ENCODE results near the gene RFC3.

DNA sequence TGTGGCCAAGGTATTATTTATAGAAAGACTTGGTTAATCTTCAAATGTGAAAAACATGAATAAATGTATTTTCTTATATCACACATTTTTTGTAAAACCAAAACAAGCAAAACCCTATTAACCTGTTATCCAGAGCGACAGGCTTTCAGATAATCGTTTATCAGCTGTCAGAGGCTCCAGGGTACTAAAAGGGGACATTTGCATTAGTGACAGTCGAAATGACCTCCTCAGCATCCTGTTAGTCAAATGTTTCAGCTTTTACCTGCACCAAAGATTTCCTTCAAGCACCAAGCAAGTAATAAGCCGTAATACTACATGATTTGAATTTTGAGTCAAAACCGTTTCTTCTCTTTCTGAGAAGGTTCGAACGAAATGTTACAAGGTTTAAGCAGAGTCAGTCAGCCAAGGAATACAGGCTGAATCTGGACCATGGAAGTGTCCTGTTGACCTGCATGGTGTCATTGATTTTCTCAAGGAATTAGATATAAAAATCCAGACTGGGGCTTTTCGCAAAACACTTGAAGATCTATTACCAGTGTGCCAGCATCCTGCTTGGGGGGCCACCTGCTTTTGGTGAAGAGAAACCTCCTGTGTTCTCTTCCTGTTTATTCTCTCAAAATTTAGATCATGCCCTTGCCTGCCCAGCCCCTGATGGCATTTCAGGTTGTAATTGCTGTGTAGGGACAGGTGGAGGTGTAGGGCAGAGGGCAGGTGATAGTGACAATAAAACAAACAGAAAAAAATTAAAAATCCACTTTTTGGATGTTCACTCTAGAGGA, 11.3 kb upstream of the RFC3 start:
- TF ChIP-seq EZH2 (IDR thresholded peaks at IDR 0.05; ENCODE audit: borderline replicate concordance, low read length): no peak
- TF ChIP-seq, protein P1, sequence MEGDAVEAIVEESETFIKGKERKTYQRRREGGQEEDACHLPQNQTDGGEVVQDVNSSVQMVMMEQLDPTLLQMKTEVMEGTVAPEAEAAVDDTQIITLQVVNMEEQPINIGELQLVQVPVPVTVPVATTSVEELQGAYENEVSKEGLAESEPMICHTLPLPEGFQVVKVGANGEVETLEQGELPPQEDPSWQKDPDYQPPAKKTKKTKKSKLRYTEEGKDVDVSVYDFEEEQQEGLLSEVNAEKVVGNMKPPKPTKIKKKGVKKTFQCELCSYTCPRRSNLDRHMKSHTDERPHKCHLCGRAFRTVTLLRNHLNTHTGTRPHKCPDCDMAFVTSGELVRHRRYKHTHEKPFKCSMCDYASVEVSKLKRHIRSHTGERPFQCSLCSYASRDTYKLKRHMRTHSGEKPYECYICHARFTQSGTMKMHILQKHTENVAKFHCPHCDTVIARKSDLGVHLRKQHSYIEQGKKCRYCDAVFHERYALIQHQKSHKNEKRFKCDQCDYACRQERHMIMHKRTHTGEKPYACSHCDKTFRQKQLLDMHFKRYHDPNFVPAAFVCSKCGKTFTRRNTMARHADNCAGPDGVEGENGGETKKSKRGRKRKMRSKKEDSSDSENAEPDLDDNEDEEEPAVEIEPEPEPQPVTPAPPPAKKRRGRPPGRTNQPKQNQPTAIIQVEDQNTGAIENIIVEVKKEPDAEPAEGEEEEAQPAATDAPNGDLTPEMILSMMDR (conservative IDR thresholded peaks at IDR 0.05 in 1 of 2, IDR thresholded peaks at IDR 0.05 in 1 of 2; ENCODE audit: extremely low read depth in 1 of 2, insufficient read depth in 1 of 2, low read depth in 1 of 2, low read length in 2 of 2): no peak

All from mammary epithelial cell (primary cell).